Esophagus squamous epithelium (tissue), 4 donors: ENCODE results near the gene FARP2.

Source experiments
- POLR2A ChIP-seq, 4 donors: fragments of 450-650 bp; IDR thresholded peaks; one replicate each; pipeline ENCODE4 v1.6.1; 2017; ENCODE audit warnings: antibody characterized with exemption in 4 of 4, mild to moderate bottlenecking in 4 of 4, moderate library complexity in 3 of 4
- TF ChIP-seq, protein P1 (sequence below), 6 experiments: fragments of 450-650 bp in 4 of 6; fragments of 200-600 bp in 2 of 6; sonication (generic) in 2 of 6; IDR thresholded peaks; one replicate each; pipeline ENCODE4 v1.5.1; 2016 to 2019; ENCODE audit warnings: antibody characterized with exemption in 6 of 6, mild to moderate bottlenecking in 4 of 6, moderate library complexity in 4 of 6

DNA sequence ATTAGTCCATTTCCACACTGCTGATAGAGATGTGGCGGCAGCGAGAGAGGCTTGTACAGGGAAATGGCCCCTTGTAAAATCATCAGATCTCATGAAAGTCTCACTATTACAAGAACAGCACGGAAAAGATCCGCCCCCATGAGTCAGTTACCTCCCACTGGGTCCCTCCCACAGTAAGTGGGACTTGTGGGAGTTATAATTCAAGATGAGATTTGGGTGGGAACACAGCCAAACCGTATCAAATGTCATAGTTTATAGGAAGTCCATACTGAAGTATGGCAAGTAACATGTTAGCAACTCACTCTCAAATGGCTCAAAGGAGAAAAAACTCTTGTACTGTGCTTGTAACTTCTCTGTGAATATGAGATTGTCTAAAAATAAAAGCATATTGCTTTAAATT, 56.1 kb downstream of the FARP2 start:
- TF ChIP-seq POLR2A (IDR thresholded peaks at IDR 0.05), result no peak
- TF ChIP-seq, protein P1, sequence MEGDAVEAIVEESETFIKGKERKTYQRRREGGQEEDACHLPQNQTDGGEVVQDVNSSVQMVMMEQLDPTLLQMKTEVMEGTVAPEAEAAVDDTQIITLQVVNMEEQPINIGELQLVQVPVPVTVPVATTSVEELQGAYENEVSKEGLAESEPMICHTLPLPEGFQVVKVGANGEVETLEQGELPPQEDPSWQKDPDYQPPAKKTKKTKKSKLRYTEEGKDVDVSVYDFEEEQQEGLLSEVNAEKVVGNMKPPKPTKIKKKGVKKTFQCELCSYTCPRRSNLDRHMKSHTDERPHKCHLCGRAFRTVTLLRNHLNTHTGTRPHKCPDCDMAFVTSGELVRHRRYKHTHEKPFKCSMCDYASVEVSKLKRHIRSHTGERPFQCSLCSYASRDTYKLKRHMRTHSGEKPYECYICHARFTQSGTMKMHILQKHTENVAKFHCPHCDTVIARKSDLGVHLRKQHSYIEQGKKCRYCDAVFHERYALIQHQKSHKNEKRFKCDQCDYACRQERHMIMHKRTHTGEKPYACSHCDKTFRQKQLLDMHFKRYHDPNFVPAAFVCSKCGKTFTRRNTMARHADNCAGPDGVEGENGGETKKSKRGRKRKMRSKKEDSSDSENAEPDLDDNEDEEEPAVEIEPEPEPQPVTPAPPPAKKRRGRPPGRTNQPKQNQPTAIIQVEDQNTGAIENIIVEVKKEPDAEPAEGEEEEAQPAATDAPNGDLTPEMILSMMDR (IDR thresholded peaks at IDR 0.05), result no peak
